Measurements from ENCODE around the gene ALDH1B1.

Gene ALDH1B1

DNA sequence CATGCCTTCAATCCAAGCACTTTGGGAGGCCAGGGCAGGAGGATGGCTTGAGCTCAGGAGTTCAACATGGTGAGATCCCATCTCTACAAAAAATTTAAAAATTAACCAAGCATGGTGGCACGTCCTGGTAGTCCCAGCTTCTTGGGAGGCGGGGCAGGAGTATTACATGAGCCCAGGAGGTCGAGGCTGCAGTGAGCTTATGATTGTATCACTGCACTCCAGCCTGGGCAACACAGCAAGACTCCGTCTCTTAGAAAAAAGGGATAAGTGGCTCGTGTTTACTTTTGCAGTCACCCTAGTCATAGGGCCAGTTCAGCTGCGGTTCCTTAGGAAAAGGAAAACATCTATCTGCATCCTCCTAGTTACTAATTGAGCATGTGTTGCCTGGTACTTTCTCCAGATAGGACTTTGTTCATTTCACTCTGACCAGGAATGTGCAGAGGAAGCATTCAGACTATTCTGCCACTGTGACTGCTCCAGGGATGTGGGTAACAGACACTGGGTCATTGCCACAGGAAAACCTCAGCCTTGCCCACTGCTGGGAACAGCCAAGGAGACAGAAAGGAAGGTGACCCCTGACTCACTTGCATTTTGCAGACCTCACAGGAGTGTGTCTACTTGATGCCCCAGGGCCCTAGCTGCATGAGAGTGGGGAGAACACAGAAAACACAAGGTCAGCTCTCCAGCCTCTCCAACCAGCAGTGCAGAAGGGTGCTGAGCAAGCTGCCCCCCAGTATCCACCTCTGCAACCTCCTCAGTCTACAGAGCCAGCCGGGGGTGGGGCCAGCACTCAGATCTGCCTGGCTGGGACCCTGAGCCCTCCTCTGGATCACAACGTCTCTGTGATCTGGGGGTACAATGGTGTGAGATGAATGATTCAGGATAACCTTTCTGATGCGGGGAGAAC, 33.9 kb upstream of the ALDH1B1 start:
- Mint-ChIP-seq H3K36me3 (no peaks in the 10 kb centered on the region), H3K9me3 (no peaks in the 10 kb centered on the region), H3K27ac (no peak overlapping the region), H3K4me1 (peaks cover 6% of the 10 kb centered on the region), H3K4me3 (no peak overlapping the region), H3K27me3 (no peaks in the 10 kb centered on the region)

DNA sequence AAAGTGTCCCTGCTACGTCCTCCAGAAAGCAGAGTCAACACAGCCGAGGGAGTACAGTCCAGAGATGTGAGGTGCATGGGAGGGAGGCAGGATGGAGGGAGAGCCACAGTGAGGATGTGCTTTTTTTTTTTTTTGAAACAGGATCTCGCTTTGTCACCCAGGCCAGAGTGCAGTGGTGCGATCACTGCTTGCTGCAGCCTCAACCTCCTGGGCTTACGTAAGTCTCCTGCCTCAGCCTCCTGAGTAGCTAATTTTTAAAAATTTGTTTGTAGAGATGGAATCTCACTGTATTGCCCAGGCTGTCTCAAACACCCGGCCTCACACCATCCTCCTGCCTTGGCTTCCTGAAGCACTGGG, 33.2 kb upstream of the ALDH1B1 start:
- H3K4me1 Mint-ChIP-seq = peaks cover 6% of the 10 kb centered on the region
- no peaks in the 10 kb centered on the region for H3K9me3 Mint-ChIP-seq
- no peak overlapping the region for H3K27ac Mint-ChIP-seq

DNA sequence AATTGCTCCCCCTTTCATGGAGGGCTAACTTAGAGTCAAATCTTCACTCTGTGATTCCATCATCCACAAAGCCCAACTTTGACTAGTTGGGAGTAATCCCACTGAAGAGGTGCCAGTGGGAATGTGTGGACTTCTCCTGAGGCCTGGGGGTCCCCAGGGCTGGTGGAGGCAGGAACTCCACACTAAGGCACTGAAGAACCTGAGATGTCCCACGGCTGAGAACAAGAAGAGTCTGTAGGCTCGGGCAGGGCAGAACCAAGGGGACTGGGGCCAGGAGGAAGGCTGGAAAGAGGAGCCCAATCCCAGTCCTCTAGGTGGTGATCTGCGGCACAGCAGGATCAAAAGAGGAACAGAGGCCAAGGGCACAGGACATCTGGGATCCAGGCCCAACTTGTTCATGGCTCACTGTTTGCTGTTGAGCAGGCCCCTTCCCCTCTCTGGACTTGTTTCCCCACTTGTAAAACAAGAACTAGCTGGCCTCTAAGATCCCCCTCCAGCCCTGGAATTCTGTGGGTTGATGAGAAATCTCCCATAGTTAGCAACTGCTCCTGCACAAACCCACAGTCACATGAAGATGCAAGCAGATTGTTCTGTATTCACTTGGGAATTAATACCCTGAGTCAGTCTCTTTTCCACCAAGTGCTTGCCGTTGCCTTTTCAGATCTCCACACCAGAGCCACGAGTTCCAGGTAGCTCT, 32.7 kb upstream of the ALDH1B1 start:
- H3K27me3 Mint-ChIP-seq = no peaks in the 10 kb centered on the region
- H3K4me1 Mint-ChIP-seq = peaks cover 6% of the 10 kb centered on the region
- no peaks in the 10 kb centered on the region for H3K9me3 Mint-ChIP-seq
- H3K27ac Mint-ChIP-seq = no peak overlapping the region
- H3K36me3 Mint-ChIP-seq = no peaks in the 10 kb centered on the region
- no peak overlapping the region for H3K4me3 Mint-ChIP-seq

More for the DNA sequence above, 33.2 kb upstream of the ALDH1B1 start:
- no peaks in the 10 kb centered on the region for H3K27me3 Mint-ChIP-seq
- no peak overlapping the region for H3K4me3 Mint-ChIP-seq
- H3K36me3 Mint-ChIP-seq = no peaks in the 10 kb centered on the region

DNA sequence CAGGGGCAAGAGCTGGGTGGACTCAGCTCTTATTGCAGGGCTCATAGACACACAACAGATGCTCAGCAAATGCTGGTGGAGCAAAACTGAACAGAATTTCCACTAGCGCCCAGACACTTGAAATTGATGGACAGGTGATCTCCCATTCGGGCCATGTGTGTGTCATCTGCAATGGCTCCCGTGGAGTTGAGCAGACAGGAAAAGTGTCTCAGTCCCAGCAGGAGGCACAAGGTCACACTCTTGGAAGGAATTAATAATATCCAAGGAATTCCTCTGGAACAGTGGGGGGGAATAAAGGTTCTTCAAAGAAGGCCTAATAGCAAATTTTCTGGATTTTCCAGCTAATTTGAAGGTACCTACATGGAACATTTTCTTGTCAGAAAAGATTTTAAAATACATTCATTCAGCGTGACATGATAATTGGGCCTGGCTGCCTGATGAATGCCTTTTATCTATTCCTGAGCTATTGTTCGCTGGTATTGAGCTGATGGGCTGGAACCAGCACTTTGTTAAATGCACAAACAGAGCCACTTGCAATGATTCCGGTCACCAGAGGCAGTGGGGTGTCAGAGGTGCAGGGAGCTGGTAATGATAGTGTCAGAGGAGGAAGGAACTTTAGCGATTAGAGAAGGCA, 31.5 kb upstream of the ALDH1B1 start:
- H3K36me3 Mint-ChIP-seq = no peaks in the 10 kb centered on the region
- no peaks in the 10 kb centered on the region for H3K27me3 Mint-ChIP-seq
- no peaks in the 10 kb centered on the region for H3K9me3 Mint-ChIP-seq
- H3K4me3 Mint-ChIP-seq = no peak overlapping the region
- H3K27ac Mint-ChIP-seq = no peak overlapping the region
- H3K4me1 Mint-ChIP-seq = peaks cover 6% of the 10 kb centered on the region

DNA sequence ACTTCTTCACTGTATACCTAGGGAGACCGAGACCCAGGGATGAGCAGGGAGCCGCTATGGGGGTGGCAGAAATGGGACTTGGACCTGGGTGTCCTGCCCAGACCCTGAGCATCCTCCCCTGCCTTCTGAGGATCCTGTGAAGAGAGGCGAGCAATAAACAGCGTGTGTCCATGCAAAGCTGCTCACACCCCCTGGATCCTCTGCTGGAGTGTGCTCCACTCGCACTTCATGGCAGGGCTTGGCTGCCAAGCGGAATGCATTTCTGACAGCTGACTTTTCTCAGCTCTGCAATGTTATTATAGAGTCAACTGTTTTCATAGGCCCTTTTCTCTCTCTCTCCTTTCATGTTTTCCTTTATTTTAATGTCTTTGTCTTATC, 31.0 kb upstream of the ALDH1B1 start:
- no peaks in the 10 kb centered on the region for H3K36me3 Mint-ChIP-seq

DNA sequence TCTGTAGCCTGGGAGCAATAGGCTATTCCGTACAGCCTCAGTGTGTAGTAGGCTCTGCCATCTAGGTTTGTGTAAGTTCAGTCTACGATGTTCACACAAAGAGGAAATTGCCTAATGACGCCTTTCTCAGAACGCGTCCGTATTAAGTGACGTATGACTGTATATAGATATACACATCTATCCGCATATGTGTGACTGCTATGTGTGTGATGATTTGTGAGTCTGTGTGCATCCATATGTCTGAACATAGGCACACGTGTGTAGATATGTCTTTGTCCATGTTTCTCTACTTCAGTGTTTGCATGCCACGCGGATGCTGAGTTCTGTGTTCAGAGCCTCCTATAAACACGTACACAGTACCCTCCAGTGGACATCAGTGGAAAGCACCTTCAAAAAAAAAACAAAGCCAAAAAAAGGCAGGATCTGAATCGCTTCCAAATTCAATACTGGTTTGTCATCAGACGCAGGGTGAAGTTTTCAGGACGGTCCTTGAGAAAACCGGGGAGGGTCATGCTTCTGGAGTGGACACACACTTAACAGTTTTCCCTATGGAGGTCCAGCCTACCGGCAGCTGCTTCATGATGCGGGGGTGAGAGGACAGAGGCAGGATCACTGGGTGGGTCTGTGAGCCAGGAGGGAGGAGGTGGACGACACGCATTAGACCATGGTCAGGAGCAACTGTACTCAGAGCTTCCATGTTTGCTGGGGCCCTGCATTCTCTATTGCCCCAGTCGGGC, 29.5 kb upstream of the ALDH1B1 start:
- Mint-ChIP-seq H3K4me1 (peaks cover 6% of the 10 kb centered on the region), H3K9me3 (no peaks in the 10 kb centered on the region), H3K27ac (no peak overlapping the region), H3K4me3 (peak overlapping the region; percentile 64), H3K36me3 (no peaks in the 10 kb centered on the region), H3K27me3 (no peaks in the 10 kb centered on the region)

More for the DNA sequence above, 31.0 kb upstream of the ALDH1B1 start:
- Mint-ChIP-seq H3K27ac (no peak overlapping the region), H3K4me1 (peaks cover 6% of the 10 kb centered on the region), H3K4me3 (no peak overlapping the region), H3K9me3 (no peaks in the 10 kb centered on the region), H3K27me3 (no peaks in the 10 kb centered on the region)

DNA sequence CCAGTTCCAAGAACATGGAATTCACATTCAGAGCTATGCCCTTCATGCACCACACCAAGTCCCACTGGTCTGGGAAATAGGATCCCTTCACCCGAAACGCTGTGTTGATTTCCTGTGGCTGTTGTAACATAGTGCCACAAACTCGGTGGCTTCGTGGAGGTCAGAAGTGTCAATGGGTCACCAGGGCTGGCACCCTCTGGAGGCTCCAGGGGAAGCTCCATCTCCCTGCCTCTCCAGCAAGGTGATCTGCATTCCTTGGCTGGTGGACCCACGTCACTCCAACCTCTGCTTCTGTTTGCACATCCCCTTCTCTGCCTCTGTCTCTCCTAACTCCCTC, 28.9 kb upstream of the ALDH1B1 start:
- no peaks in the 10 kb centered on the region for H3K9me3 Mint-ChIP-seq
- no peak overlapping the region for H3K4me3 Mint-ChIP-seq
- no peak overlapping the region for H3K27ac Mint-ChIP-seq
- peaks cover 6% of the 10 kb centered on the region for H3K4me1 Mint-ChIP-seq
- no peaks in the 10 kb centered on the region for H3K36me3 Mint-ChIP-seq
- H3K27me3 Mint-ChIP-seq = no peaks in the 10 kb centered on the region

DNA sequence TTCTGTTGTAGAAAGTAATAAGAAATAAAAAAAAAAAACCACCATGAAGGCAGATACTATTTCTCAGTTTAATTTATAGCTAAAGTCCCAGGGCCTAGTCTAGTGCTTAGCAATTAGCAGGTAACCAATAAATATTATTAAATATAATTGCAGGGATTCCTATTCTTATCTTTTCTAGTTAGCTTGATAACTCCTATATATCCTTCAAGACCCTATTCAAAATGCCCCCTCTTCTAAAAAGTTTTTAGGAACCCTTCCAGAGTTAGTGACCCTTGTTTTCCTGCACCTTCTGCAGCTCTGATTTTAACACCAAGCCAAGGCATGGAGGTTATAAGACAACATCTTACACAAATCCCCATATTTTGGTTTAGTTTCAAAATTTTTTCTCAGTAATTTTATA, 24.6 kb upstream of the ALDH1B1 start:
- Mint-ChIP-seq H3K27ac (no peak overlapping the region), H3K27me3 (peaks cover 1% of the 10 kb centered on the region), H3K4me3 (no peak overlapping the region), H3K4me1 (peaks cover 4% of the 10 kb centered on the region), H3K36me3 (no peaks in the 10 kb centered on the region), H3K9me3 (no peaks in the 10 kb centered on the region)

DNA sequence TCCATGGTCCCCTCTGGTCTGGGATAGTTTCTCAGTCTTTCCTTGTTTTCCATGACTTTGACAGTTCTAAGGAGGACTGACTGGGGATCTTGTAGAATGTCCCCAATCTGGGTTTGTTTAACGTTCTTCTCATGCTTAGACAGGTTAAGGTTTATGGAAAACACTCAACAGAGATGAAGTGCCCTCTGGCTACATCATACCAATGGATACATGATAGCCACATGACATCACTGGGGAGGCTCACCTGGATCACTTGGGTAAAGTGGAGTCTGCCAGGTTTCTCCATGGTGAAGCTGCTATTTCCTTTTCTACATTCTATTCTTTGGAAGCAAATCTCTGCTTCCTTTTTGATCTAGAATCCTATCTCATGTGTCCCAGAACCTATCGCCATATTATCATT, 23.8 kb upstream of the ALDH1B1 start:
- Mint-ChIP-seq H3K27me3 (peaks cover 1% of the 10 kb centered on the region), H3K4me1 (no peaks in the 10 kb centered on the region)

DNA sequence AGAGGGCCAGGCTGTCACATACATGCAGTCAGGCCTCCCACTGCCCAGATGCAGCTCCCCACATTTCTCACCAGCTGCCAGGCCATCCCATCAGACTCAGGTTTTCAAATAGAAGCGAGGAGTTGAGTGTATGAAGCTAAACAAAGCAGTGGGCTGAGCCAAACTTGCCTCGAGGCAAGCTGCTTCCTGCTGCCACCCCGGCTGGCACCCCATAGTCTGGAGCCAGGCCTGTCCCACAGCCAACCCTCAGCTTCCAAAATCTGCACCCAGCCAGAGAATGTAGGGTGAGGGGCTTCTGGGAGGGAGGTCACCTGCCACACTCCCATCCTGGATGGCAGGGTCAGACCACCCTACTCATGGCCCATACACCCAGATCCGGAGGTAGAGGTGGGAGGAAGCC, 22.3 kb upstream of the ALDH1B1 start:
- Mint-ChIP-seq H3K27me3 (peaks cover 1% of the 10 kb centered on the region), H3K27ac (no peak overlapping the region), H3K4me1 (no peaks in the 10 kb centered on the region), H3K4me3 (no peak overlapping the region), H3K9me3 (no peaks in the 10 kb centered on the region), H3K36me3 (no peaks in the 10 kb centered on the region)

More for the DNA sequence above, 23.8 kb upstream of the ALDH1B1 start:
- Mint-ChIP-seq H3K36me3 (no peaks in the 10 kb centered on the region), H3K9me3 (no peaks in the 10 kb centered on the region), H3K27ac (no peak overlapping the region), H3K4me3 (no peak overlapping the region)

DNA sequence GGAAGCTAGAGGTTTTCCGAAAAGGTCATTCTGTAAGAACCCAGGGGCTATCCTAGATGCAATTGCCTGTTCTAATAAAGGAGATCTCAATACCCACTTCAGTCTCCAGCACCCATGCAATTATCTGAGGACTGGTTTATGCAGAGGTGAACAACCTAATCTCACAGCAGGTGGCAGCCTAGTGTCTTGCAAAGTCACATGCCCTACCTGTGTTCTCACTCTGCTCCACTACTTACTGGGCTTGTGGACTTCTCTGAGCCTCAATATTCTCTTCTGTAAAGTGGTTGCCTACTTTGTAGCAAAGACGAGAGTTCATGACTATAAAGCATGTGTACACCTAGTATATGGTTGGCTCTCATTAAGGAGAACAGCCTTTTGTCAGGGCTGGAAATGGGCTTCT, 21.0 kb upstream of the ALDH1B1 start:
- H3K9me3 Mint-ChIP-seq = no peaks in the 10 kb centered on the region
- peaks cover 1% of the 10 kb centered on the region for H3K27me3 Mint-ChIP-seq
- H3K27ac Mint-ChIP-seq = no peak overlapping the region
- H3K4me1 Mint-ChIP-seq = no peaks in the 10 kb centered on the region
- H3K4me3 Mint-ChIP-seq = no peak overlapping the region
- no peaks in the 10 kb centered on the region for H3K36me3 Mint-ChIP-seq

DNA sequence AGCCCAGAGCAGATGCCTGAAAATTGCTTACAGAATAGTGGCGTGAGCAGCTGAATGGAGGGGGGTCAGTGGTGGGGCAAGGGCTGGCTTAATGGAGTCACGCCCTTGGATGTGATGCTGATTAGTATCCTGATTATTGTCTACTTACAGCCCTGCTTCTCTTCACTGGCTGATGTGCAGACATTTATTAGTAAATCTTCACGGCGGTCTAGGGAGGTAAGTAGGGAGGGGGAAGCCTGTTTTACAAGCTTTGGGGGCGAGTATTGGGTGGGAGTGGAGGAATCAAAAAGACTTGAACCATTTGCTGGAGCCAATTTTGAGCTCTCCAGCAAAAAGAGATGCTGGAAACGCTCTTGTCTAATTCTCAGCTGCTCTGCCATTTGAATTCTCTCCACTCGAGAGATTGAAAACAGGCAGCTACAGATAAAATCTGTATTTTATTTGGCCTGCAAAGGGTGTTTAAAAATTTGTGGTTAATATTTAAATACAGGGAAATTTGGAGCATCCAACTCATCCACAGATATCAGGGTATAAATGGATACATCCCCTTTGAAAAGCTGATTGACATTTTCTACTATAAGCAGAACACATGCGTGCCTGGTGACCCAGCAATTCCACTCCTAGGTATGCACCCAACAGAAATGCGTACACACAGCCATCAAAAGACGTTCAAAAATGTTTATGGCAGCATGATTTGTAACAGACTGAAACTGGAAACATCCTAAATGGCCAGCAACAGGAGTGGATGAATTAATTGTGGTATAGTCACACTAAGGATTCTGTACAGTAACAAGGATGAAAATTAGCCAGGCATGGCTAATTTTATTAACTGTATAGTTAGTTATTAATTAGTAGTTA, 19.5 kb upstream of the ALDH1B1 start:
- Mint-ChIP-seq H3K4me1 (no peaks in the 10 kb centered on the region), H3K36me3 (no peaks in the 10 kb centered on the region), H3K27me3 (peaks cover 1% of the 10 kb centered on the region), H3K27ac (no peak overlapping the region), H3K4me3 (no peak overlapping the region), H3K9me3 (no peaks in the 10 kb centered on the region)

DNA sequence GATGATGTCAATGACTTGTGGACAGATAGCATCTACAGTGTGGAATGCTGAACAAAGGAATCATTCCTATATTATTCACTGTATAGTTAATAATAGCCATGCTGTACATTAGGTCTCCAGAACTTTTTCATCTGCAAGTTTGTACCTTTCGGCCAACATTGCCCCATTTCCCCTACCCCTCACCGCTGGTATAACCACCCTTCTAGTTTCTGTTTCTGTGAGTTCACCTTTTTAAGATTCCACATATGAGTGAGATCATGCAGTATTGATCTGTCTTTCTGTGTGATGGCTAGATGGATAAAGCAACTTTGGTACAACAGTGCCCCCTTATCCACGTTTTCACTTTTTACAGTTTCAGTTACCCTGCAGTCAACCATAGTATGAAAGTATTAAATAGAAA, 18.8 kb upstream of the ALDH1B1 start:
- no peak overlapping the region for H3K27ac Mint-ChIP-seq
- H3K36me3 Mint-ChIP-seq = no peaks in the 10 kb centered on the region
- no peaks in the 10 kb centered on the region for H3K4me1 Mint-ChIP-seq
- no peak overlapping the region for H3K4me3 Mint-ChIP-seq
- peaks cover 1% of the 10 kb centered on the region for H3K27me3 Mint-ChIP-seq
- no peaks in the 10 kb centered on the region for H3K9me3 Mint-ChIP-seq

DNA sequence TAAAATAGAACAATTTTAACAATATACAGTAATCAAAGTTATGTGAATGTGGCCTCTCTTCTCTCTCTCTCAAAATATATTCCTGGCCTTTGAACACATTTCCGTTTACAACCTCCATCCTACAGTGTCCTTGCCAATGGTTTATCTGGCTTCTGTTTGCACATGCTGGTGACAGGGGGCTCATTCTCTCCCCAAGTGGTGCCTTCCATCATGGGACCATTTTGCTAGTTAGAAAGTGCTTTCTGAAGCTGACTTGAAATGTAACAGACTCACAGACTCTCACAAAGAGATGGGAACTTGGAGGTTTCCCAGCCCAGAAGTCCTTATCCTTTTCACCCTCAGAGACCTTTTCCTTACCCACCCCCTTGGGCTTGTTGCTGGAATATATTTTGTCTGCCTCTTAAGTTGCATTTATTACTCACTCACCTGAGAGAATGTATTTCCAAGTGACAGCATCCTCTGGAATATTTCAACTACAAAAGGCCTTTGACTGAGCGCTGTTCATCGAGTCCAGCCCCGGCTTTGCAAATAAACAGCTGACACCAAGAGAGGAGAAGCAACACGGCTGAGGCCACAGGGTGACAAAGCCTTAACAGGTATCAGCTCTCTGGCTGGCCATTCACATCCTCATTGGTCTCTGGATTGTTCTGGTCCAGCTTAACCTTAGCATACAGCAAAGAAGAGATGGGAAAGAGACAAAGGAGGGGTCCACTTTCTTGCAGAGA, 17.5 kb upstream of the ALDH1B1 start:
- no peak overlapping the region for H3K27ac Mint-ChIP-seq
- H3K27me3 Mint-ChIP-seq = peaks cover 1% of the 10 kb centered on the region
- no peak overlapping the region for H3K4me3 Mint-ChIP-seq
- H3K9me3 Mint-ChIP-seq = no peaks in the 10 kb centered on the region
- no peaks in the 10 kb centered on the region for H3K36me3 Mint-ChIP-seq
- H3K4me1 Mint-ChIP-seq = no peaks in the 10 kb centered on the region
